Liver (tissue), 9 donors: ENCODE measurements around the gene SLITRK2. TPM values are rescaled to one million over a fixed set of nuclear protein-coding genes. Genes with fewer than 3 reads are reported as not detected.

Experiments used
- DNase-seq: peaks from one replicate; pipeline ENCODE4 v3.0.0-alpha.2; 2017; ENCODE audit warnings: low spot score
- H3K27ac ChIP-seq, 2 donors: one replicate each; pipeline ENCODE4 v1.7.0; 2013; ENCODE audit warnings: inconsistent platforms in 2 of 2, low read length in 2 of 2, control low read depth in 1 of 2, low read depth in 1 of 2, mild to moderate bottlenecking in 1 of 2
- H3K27me3 ChIP-seq, 4 donors: one replicate each; pipeline versions ENCODE4 v1.6.1 to v1.7.0; 2013; ENCODE audit warnings: low read length in 3 of 4, inconsistent platforms in 1 of 4, mild to moderate bottlenecking in 1 of 4, moderate library complexity in 1 of 4; ENCODE audit not compliant: control insufficient read depth in 4 of 4, insufficient read depth in 4 of 4
- H3K36me3 ChIP-seq, 4 donors: one replicate each; pipeline versions ENCODE4 v1.6.1 to v1.7.0; 2013; ENCODE audit warnings: low read length in 3 of 4, mild to moderate bottlenecking in 3 of 4, low read depth in 1 of 4, moderate library complexity in 1 of 4; ENCODE audit not compliant: control insufficient read depth in 4 of 4, insufficient read depth in 3 of 4
- H3K4me1 ChIP-seq, 4 donors: one replicate each; pipeline versions ENCODE4 v1.6.1 to v1.7.0; 2013; ENCODE audit warnings: low read length in 3 of 4, mild to moderate bottlenecking in 3 of 4, moderate library complexity in 1 of 4; ENCODE audit not compliant: control insufficient read depth in 4 of 4, insufficient read depth in 4 of 4
- H3K4me3 ChIP-seq, 3 donors: one replicate each; pipeline versions ENCODE4 v1.6.1 to v1.7.0; 2013; ENCODE audit warnings: low read length in 3 of 3, control low read depth in 1 of 3, low read depth in 1 of 3, mild to moderate bottlenecking in 1 of 3
- H3K9ac ChIP-seq, 2 donors: one replicate each; pipeline ENCODE4 v1.7.0; 2013; ENCODE audit warnings: low read length in 2 of 2, mild to moderate bottlenecking in 2 of 2, moderate library complexity in 2 of 2, control low read depth in 1 of 2, low read depth in 1 of 2
- H3K9me3 ChIP-seq, 4 donors: one replicate each; pipeline versions ENCODE4 v1.6.1 to v1.7.0; 2013; ENCODE audit warnings: low read length in 3 of 4; ENCODE audit not compliant: control insufficient read depth in 4 of 4
- EGR1 ChIP-seq, 2 donors: IDR thresholded peaks; 2 replicates each; pipeline ENCODE4 v1.6.1; 2016 to 2018; ENCODE audit warnings: antibody characterized with exemption in 2 of 2, low read depth in 2 of 2
- FOXA1 ChIP-seq: IDR thresholded peaks from 2 replicates; pipeline ENCODE4 v1.6.1; 2016; ENCODE audit warnings: antibody characterized with exemption
- FOXA2 ChIP-seq: IDR thresholded peaks from 2 replicates; pipeline ENCODE4 v1.6.1; 2016; ENCODE audit warnings: antibody characterized with exemption
- GABPA ChIP-seq, 2 donors: IDR thresholded peaks in 1 of 2; conservative IDR thresholded peaks in 1 of 2; 2 replicates each; pipeline ENCODE4 v1.6.1; 2016; ENCODE audit warnings: antibody characterized with exemption in 2 of 2, mild to moderate bottlenecking in 1 of 2, moderate library complexity in 1 of 2
- HNF4A ChIP-seq, 2 donors: conservative IDR thresholded peaks; 2 replicates each; pipeline ENCODE4 v1.6.1; 2016; ENCODE audit warnings: antibody characterized with exemption in 2 of 2, mild to moderate bottlenecking in 2 of 2
- HNF4G ChIP-seq: IDR thresholded peaks from 2 replicates; pipeline ENCODE4 v1.6.1; 2016; ENCODE audit warnings: antibody characterized with exemption
- JUND ChIP-seq, 2 donors: IDR thresholded peaks; 2 replicates each; pipeline ENCODE4 v1.6.1; 2016; ENCODE audit warnings: antibody characterized with exemption in 2 of 2
- NR2F2 ChIP-seq: IDR thresholded peaks from 2 replicates; pipeline ENCODE4 v1.6.1; 2016; ENCODE audit warnings: antibody characterized with exemption
- RAD21 ChIP-seq, 2 donors: IDR thresholded peaks; 2 replicates each; pipeline ENCODE4 v1.6.1; 2016; ENCODE audit warnings: antibody characterized with exemption in 2 of 2, mild to moderate bottlenecking in 2 of 2
- RXRA ChIP-seq, 2 donors: IDR thresholded peaks; 2 replicates each; pipeline ENCODE4 v1.6.1; 2017 to 2018; ENCODE audit warnings: antibody characterized with exemption in 2 of 2, mild to moderate bottlenecking in 1 of 2
- SP1 ChIP-seq: IDR thresholded peaks from 2 replicates; pipeline ENCODE4 v1.6.1; 2018; ENCODE audit warnings: antibody characterized with exemption, mild to moderate bottlenecking
- TAF1 ChIP-seq: conservative IDR thresholded peaks from 2 replicates; pipeline ENCODE4 v1.6.1; 2016; ENCODE audit warnings: antibody characterized with exemption, mild to moderate bottlenecking
- YY1 ChIP-seq: IDR thresholded peaks from 2 replicates; pipeline ENCODE4 v1.6.1; 2016; ENCODE audit warnings: antibody characterized with exemption, mild to moderate bottlenecking
- WGBS: extraction: QIAGEN DNeasy Blood & Tissue Kit; methylation state at CpG from one replicate; pipeline ENCODE4 v1.1.7; 2013; 5-methylcytosine and 5-hydroxymethylcytosine counted together
- polyA plus RNA-seq, 2 donors: library from polyadenylated mRNA; stranded (reverse) in 1 of 2; unstranded in 1 of 2; fragments of 200-250 nt in 1 of 2; fragments of >200 nt in 1 of 2; fragmentation: Nextera tagmentation in 1 of 2; extraction: Ambion mirVana in 1 of 2; gene quantifications; one replicate each; pipeline versions ENCODE4 v1.2.1 to v1.2.3, GENCODE V29; 2013 to 2015
- total RNA-seq, 2 donors: library from RNA; depleted of rRNA; stranded (reverse); fragments of >200 nt; gene quantifications; one replicate each; pipeline ENCODE4 v1.2.3, GENCODE V29; 2014
- TF ChIP-seq, protein P1 (sequence below): IDR thresholded peaks from 2 replicates; pipeline ENCODE4 v1.6.1; 2016; ENCODE audit warnings: antibody characterized with exemption
- TF ChIP-seq, protein P2 (sequence below): IDR thresholded peaks from 2 replicates; pipeline ENCODE4 v1.6.1; 2016; ENCODE audit warnings: antibody characterized with exemption
- TF ChIP-seq, protein P3 (sequence below): IDR thresholded peaks from 2 replicates; pipeline ENCODE4 v1.6.1; 2016; ENCODE audit warnings: antibody characterized with exemption, mild to moderate bottlenecking
- TF ChIP-seq, protein P4 (sequence below): fragments of 150-350 bp; IDR thresholded peaks from 2 replicates; pipeline ENCODE4 v1.5.1; 2017; ENCODE audit warnings: improper control_type of control experiment, low read depth, low read length; ENCODE audit not compliant: missing input control
- donor health status: healthy.
- donor health status: healthy.
- donor health status: healthy.
- donor health status: healthy.
- donor health status: healthy.

The SLITRK2 gene
- total and polyA plus RNA-seq, 4 donors, result 0.03 to 0.08 TPM; not detected in 2

DNA sequence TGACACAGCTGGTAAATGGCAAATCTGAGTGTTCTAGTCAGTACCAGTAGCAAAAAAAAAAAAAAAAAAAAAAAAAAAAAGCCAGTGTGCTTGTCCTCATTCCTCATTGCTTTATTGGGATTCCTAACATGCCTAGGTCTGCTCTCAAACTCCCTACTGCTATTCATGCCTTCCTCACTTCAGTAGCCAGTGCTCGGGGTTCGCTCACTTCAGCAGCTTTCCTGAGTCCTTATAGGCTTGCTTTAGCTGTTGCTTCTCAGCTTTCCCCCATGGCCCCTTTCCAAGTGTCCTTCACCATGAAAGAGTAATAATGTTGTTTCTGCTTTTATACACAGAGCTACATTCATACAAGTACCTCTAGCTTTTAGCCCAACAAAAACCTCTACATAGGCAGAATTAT, 30.8 kb downstream of the SLITRK2 start:
- no peak for DNase-seq
- TF ChIP-seq SP1, result no peak
- TF ChIP-seq, protein P1, sequence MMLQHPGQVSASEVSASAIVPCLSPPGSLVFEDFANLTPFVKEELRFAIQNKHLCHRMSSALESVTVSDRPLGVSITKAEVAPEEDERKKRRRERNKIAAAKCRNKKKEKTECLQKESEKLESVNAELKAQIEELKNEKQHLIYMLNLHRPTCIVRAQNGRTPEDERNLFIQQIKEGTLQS, result no peak
- TF ChIP-seq, protein P2, sequence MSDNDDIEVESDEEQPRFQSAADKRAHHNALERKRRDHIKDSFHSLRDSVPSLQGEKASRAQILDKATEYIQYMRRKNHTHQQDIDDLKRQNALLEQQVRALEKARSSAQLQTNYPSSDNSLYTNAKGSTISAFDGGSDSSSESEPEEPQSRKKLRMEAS, result no peak
- no peak for TF ChIP-seq GABPA (IDR thresholded peaks at IDR 0.05 in 1 of 2, conservative IDR thresholded peaks at IDR 0.05 in 1 of 2)
- TF ChIP-seq JUND (IDR thresholded peaks at IDR 0.05), result no peak
- TF ChIP-seq HNF4A (conservative IDR thresholded peaks at IDR 0.05), result no peak
- TF ChIP-seq RAD21 (IDR thresholded peaks at IDR 0.05), result no peak
- TF ChIP-seq YY1, result no peak
- no peak for TF ChIP-seq EGR1 (IDR thresholded peaks at IDR 0.05; ENCODE audit: low read depth in 2 of 2)
- TF ChIP-seq NR2F2, result no peak
- Histone ChIP-seq H3K4me1 (no peaks in the 10 kb centered on the region), H3K9ac (no peak overlapping the region), H3K9me3 (no peaks in the 10 kb centered on the region), H3K4me3 (no peak overlapping the region), H3K27me3 (no peaks in the 10 kb centered on the region), H3K36me3 (no peaks in the 10 kb centered on the region), H3K27ac (no peak overlapping the region)
- 80% methylated on average over 2 of the region's 2 CpGs for WGBS

DNA sequence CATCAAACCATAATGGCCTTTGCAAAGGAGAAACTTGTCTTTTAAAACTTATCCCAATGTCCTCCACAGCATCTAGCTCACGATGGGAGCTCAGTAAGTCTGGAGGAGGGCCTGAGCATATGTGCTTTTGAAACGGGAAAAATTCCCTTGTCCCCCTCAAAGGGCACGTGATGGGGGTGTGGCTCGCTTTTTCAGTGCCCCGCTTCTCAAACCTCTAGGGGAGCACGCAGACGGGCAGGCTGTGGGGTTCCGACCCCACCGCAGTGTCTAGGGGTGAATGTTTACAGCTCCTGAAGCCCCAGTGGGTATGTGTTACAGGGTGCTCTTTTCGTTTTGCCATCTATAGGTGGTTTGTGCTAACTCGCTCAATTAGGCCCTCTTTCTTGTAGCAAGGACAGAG, 31.2 kb downstream of the SLITRK2 start:
- no peaks in the 10 kb centered on the region for H3K36me3 ChIP-seq
- H3K4me3 ChIP-seq, result no peak overlapping the region
- DNase-seq, result no peak
- no peak overlapping the region for H3K9ac ChIP-seq
- H3K27me3 ChIP-seq, result no peaks in the 10 kb centered on the region
- TF ChIP-seq TAF1 (no peak), HNF4G (no peak), EGR1 (IDR thresholded peaks at IDR 0.05; ENCODE audit: low read depth in 2 of 2) (no peak), YY1 (no peak), FOXA1 (no peak), RAD21 (IDR thresholded peaks at IDR 0.05) (no peak)
- TF ChIP-seq, protein P3, sequence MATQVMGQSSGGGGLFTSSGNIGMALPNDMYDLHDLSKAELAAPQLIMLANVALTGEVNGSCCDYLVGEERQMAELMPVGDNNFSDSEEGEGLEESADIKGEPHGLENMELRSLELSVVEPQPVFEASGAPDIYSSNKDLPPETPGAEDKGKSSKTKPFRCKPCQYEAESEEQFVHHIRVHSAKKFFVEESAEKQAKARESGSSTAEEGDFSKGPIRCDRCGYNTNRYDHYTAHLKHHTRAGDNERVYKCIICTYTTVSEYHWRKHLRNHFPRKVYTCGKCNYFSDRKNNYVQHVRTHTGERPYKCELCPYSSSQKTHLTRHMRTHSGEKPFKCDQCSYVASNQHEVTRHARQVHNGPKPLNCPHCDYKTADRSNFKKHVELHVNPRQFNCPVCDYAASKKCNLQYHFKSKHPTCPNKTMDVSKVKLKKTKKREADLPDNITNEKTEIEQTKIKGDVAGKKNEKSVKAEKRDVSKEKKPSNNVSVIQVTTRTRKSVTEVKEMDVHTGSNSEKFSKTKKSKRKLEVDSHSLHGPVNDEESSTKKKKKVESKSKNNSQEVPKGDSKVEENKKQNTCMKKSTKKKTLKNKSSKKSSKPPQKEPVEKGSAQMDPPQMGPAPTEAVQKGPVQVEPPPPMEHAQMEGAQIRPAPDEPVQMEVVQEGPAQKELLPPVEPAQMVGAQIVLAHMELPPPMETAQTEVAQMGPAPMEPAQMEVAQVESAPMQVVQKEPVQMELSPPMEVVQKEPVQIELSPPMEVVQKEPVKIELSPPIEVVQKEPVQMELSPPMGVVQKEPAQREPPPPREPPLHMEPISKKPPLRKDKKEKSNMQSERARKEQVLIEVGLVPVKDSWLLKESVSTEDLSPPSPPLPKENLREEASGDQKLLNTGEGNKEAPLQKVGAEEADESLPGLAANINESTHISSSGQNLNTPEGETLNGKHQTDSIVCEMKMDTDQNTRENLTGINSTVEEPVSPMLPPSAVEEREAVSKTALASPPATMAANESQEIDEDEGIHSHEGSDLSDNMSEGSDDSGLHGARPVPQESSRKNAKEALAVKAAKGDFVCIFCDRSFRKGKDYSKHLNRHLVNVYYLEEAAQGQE, result no peak
- TF ChIP-seq, protein P2, result no peak
- WGBS, result 85% methylated on average over 11 of the region's 11 CpGs
- H3K4me1 ChIP-seq, result no peaks in the 10 kb centered on the region
- H3K27ac ChIP-seq, result no peak overlapping the region
- H3K9me3 ChIP-seq, result no peaks in the 10 kb centered on the region

DNA sequence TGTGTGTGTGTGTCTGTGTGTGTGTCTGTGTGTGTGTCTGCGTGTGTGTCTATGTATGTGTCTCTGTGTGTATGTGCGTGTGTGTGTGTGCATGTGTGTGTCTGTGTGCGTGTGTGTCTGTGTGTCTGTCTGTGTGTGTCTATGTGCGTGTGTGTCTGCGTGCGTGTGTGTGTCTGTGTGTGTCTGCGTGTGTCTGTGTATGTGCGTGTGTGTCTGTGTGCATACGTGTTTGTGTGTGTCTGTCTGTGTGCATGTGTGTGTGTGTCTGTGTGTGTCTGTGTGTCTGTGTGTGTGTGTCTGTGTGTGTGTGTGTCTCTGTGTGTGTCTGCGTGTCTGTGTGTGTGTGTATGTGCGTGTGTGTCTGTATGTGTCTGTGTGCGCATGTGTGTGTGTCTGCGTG, 35.6 kb downstream of the SLITRK2 start:
- Histone ChIP-seq H3K4me3 (no peak overlapping the region), H3K9ac (no peak overlapping the region), H3K36me3 (no peaks in the 10 kb centered on the region), H3K9me3 (no peaks in the 10 kb centered on the region), H3K4me1 (no peaks in the 10 kb centered on the region), H3K27ac (no peak overlapping the region), H3K27me3 (no peaks in the 10 kb centered on the region)
- DNase-seq, result no peak
- 89% methylated on average over 13 of the region's 13 CpGs for WGBS
- TF ChIP-seq HNF4A (conservative IDR thresholded peaks at IDR 0.05) (no peak), RAD21 (IDR thresholded peaks at IDR 0.05) (no peak), FOXA1 (no peak), FOXA2 (no peak), RXRA (IDR thresholded peaks at IDR 0.05) (no peak), SP1 (no peak)
- TF ChIP-seq, protein P3, result no peak
- TF ChIP-seq, protein P2, result no peak
- TF ChIP-seq, protein P4, sequence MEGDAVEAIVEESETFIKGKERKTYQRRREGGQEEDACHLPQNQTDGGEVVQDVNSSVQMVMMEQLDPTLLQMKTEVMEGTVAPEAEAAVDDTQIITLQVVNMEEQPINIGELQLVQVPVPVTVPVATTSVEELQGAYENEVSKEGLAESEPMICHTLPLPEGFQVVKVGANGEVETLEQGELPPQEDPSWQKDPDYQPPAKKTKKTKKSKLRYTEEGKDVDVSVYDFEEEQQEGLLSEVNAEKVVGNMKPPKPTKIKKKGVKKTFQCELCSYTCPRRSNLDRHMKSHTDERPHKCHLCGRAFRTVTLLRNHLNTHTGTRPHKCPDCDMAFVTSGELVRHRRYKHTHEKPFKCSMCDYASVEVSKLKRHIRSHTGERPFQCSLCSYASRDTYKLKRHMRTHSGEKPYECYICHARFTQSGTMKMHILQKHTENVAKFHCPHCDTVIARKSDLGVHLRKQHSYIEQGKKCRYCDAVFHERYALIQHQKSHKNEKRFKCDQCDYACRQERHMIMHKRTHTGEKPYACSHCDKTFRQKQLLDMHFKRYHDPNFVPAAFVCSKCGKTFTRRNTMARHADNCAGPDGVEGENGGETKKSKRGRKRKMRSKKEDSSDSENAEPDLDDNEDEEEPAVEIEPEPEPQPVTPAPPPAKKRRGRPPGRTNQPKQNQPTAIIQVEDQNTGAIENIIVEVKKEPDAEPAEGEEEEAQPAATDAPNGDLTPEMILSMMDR, result no peak
